ENCODE data around the gene DNAL1. TPM values are rescaled to one million over a fixed set of nuclear protein-coding genes. Genes with fewer than 3 reads are reported as not detected.
A peak's percentile ranks its signal among the peaks of the same experiment; 100 is the strongest.

DNAL1 gene
- polyA plus RNA-seq, 1 of the 3 experiments (the other 2 are of a cell fraction): 2.6 TPM

GRCh38 chr14:73717266-73717665, 72.5 kb downstream of the DNAL1 start:
- peaks cover 15% of the 10 kb centered on the region for H3K79me2 ChIP-seq (ENCODE audit: insufficient read depth)
- TF ChIP-seq FOXJ3 (CRISPR knock-in tag; IDR thresholded peaks at IDR 0.05) (no peak), GATA2 (CRISPR knock-in tag; IDR thresholded peaks at IDR 0.05) (0 out of 2 replicates have a peak, but pooled peaks have one; percentile 23), CTCF (IDR thresholded peaks at IDR 0.05) (no peak), NFIC (IDR thresholded peaks at IDR 0.05; ENCODE audit: borderline replicate concordance) (peak; percentile 45; the same call in 1 of the 2 replicates), TEAD4 (IDR thresholded peaks at IDR 0.05; ENCODE audit: borderline replicate concordance, insufficient read depth) (no peak), MXI1 (IDR thresholded peaks at IDR 0.05; ENCODE audit: low read depth, low read length) (no peak; the same call in 1 of the 2 replicates), CHD2 (IDR thresholded peaks at IDR 0.05; ENCODE audit: low read length, partially characterized antibody) (no peak), RCOR1 (IDR thresholded peaks at IDR 0.05; ENCODE audit: low read length) (peak; percentile 43; the same call in 1 of the 2 replicates), PBX3 (IDR thresholded peaks at IDR 0.05) (no peak)
- TF ChIP-seq, protein P1, sequence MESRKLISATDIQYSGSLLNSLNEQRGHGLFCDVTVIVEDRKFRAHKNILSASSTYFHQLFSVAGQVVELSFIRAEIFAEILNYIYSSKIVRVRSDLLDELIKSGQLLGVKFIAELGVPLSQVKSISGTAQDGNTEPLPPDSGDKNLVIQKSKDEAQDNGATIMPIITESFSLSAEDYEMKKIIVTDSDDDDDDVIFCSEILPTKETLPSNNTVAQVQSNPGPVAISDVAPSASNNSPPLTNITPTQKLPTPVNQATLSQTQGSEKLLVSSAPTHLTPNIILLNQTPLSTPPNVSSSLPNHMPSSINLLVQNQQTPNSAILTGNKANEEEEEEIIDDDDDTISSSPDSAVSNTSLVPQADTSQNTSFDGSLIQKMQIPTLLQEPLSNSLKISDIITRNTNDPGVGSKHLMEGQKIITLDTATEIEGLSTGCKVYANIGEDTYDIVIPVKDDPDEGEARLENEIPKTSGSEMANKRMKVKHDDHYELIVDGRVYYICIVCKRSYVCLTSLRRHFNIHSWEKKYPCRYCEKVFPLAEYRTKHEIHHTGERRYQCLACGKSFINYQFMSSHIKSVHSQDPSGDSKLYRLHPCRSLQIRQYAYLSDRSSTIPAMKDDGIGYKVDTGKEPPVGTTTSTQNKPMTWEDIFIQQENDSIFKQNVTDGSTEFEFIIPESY (IDR thresholded peaks at IDR 0.05; ENCODE audit: borderline replicate concordance, low read depth): no peak
- POLR2A ChIA-PET: interaction anchor here (0.7 kb wide), 1 partner anchor 139 kb away, joined by 3 read pairs; no protein-coding TSS in a partner anchor

More at GRCh38 chr14:73717266-73717665, 72.5 kb downstream of the DNAL1 start:
- Histone ChIP-seq H3K27me3 (ENCODE audit: insufficient read depth) (no peaks in the 10 kb centered on the region), H3K9ac (no peak overlapping the region), H4K20me1 (ENCODE audit: insufficient read depth) (peaks cover 8% of the 10 kb centered on the region), H3K36me3 (replicated peaks in 1 of 2; ENCODE audit: control insufficient read depth in 1 of 2, insufficient read depth in 2 of 2, low read length in 1 of 2) (peaks cover 34 to 35% of the 10 kb centered on the region in 2 experiments), H3K4me2 (no peak overlapping the region), H3K27ac (ENCODE audit: low read depth in 2 of 2, low read length in 1 of 2) (peak overlapping the region in 1 of 2 experiments; percentile 88; a peak in 2 of 4 replicates), H3K9me2 (no peaks in the 10 kb centered on the region), H2AFZ (ENCODE audit: low read depth) (no peak overlapping the region), H3K4me3 (ENCODE audit: low read depth in 2 of 2, low read length in 1 of 2) (no peak overlapping the region; a peak in 1 of 4 replicates), H3K4me1 (ENCODE audit: control insufficient read depth in 1 of 2, insufficient read depth in 2 of 2, low read depth in 1 of 2, low read length in 1 of 2) (peaks cover 0 to 40% of the 10 kb centered on the region in 2 experiments; a peak in 3 of 4 replicates), H3F3A (replicated peaks; ENCODE audit: insufficient read depth) (peaks cover 19% of the 10 kb centered on the region), H3K9me3 (no peaks in the 10 kb centered on the region)
- peak; percentile 69 for DNase-seq
- CTCF ChIA-PET: interaction anchor here (0.9 to 3.9 kb wide), 5 partner anchors 11 to 218 kb away, joined by 3 to 22 read pairs (median 4); no protein-coding TSS in a partner anchor
- WGBS (ENCODE audit: low lambda C conversion rate): 90% methylated on average over 3 of the region's 3 CpGs
